ENCODE measurements around the gene TRIO. TPM values are rescaled to one million over a fixed set of nuclear protein-coding genes. Genes with fewer than 3 reads are reported as not detected.

Gene TRIO
- total and polyA plus RNA-seq, 4 experiments from 2014 or later, result 0.09 to 11.5 (median 9.7) TPM; not detected in 1

- DNase-seq, result no peak
- ChIA-PET CTCF (ENCODE audit: partially characterized antibody) (interaction anchor here (3.2 kb wide), 1 partner anchor 275 kb away, joined by 11 read pairs; no protein-coding TSS in a partner anchor), POLR2A (ENCODE audit: partially characterized antibody) (no interaction called here)
- Histone ChIP-seq H3K9me3 (ENCODE audit: control insufficient read depth in 1 of 2, low read length in 2 of 2) (no peaks in the 10 kb centered on the region), H3K27me3 (ENCODE audit: insufficient read depth, low read length) (no peaks in the 10 kb centered on the region), H3K4me1 (ENCODE audit: insufficient read depth, low read length) (no peaks in the 10 kb centered on the region), H3K27ac (ENCODE audit: low read depth, low read length) (no peak overlapping the region), H3K36me3 (ENCODE audit: insufficient read depth, low read length) (no peaks in the 10 kb centered on the region), H3K4me3 (ENCODE audit: low read length in 2 of 2) (no peak overlapping the region)
- Mint-ChIP-seq H3K9me3 (no peaks in the 10 kb centered on the region), H3K36me3 (no peaks in the 10 kb centered on the region), H3K27ac (no peak overlapping the region), H3K27me3 (no peaks in the 10 kb centered on the region), H3K4me3 (no peak overlapping the region), H3K4me1 (no peaks in the 10 kb centered on the region)
- intact Hi-C loops (cut with micrococcal nuclease), result no loop called here
Measured at GRCh38 chr5:14373685-14374084, 230.5 kb downstream of the TRIO start.

DNA sequence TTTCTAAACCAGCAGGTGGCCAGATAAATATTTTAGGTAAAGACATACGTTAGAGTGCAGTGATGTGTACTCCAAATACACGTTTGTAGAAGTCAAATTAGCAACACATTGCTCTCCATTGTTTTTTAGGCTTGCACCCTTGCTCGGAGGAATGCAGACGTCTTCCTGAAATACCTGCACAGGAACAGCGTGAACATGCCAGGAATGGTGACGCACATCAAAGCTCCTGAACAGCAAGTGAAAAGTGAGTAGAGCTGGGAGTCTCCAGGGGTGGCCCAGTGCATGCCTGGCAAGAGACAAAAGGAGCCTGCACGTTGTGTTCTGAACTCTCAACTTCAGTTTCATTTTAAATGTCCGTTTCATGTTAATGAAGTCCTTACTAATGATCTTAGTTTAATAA is 231.0 kb downstream of the TRIO start:
- Histone ChIP-seq H3K4me1 (ENCODE audit: insufficient read depth, low read length) (no peaks in the 10 kb centered on the region), H3K27me3 (ENCODE audit: insufficient read depth, low read length) (no peaks in the 10 kb centered on the region), H3K36me3 (ENCODE audit: insufficient read depth, low read length) (no peaks in the 10 kb centered on the region), H3K4me3 (ENCODE audit: low read length in 2 of 2) (no peak overlapping the region), H3K9me3 (ENCODE audit: control insufficient read depth in 1 of 2, low read length in 2 of 2) (no peaks in the 10 kb centered on the region), H3K27ac (ENCODE audit: low read depth, low read length) (no peak overlapping the region)
- ChIA-PET CTCF (ENCODE audit: partially characterized antibody) (interaction anchor here (0.6 to 3.2 kb wide), 2 partner anchors 12 to 274 kb away, joined by 3 to 11 read pairs; no protein-coding TSS in a partner anchor), POLR2A (ENCODE audit: partially characterized antibody) (no interaction called here)
- H3K27ac Mint-ChIP-seq, result no peak overlapping the region
- H3K4me1 Mint-ChIP-seq, result no peaks in the 10 kb centered on the region
- no peak for DNase-seq
- no peaks in the 10 kb centered on the region for H3K27me3 Mint-ChIP-seq
- H3K36me3 Mint-ChIP-seq, result no peaks in the 10 kb centered on the region
- no peak overlapping the region for H3K4me3 Mint-ChIP-seq
- no peaks in the 10 kb centered on the region for H3K9me3 Mint-ChIP-seq
- intact Hi-C loops (cut with micrococcal nuclease), result no loop called here

GRCh38 chr5:14376789-14377188 is 233.6 kb downstream of the TRIO start:
- Mint-ChIP-seq H3K4me3 (no peak overlapping the region), H3K27me3 (peaks cover 3 to 7% of the 10 kb centered on the region in 2 donors), H3K9me3 (no peaks in the 10 kb centered on the region), H3K36me3 (no peaks in the 10 kb centered on the region), H3K27ac (no peak overlapping the region), H3K4me1 (no peaks in the 10 kb centered on the region)
- no peaks in the 10 kb centered on the region for H3K4me1 ChIP-seq (ENCODE audit: insufficient read depth, low read length)
- ChIA-PET CTCF (ENCODE audit: partially characterized antibody) (no interaction called here), POLR2A (ENCODE audit: partially characterized antibody) (no interaction called here)
- H3K9me3 ChIP-seq (ENCODE audit: control insufficient read depth in 1 of 2, low read length in 2 of 2), result no peaks in the 10 kb centered on the region
- intact Hi-C loops (cut with micrococcal nuclease), result no loop called here
- no peak for DNase-seq
- H3K27ac ChIP-seq (ENCODE audit: low read depth, low read length), result no peak overlapping the region
- H3K4me3 ChIP-seq (ENCODE audit: low read length in 2 of 2), result no peak overlapping the region
- H3K36me3 ChIP-seq (ENCODE audit: insufficient read depth, low read length), result no peaks in the 10 kb centered on the region
- H3K27me3 ChIP-seq (ENCODE audit: insufficient read depth, low read length), result no peaks in the 10 kb centered on the region

DNA sequence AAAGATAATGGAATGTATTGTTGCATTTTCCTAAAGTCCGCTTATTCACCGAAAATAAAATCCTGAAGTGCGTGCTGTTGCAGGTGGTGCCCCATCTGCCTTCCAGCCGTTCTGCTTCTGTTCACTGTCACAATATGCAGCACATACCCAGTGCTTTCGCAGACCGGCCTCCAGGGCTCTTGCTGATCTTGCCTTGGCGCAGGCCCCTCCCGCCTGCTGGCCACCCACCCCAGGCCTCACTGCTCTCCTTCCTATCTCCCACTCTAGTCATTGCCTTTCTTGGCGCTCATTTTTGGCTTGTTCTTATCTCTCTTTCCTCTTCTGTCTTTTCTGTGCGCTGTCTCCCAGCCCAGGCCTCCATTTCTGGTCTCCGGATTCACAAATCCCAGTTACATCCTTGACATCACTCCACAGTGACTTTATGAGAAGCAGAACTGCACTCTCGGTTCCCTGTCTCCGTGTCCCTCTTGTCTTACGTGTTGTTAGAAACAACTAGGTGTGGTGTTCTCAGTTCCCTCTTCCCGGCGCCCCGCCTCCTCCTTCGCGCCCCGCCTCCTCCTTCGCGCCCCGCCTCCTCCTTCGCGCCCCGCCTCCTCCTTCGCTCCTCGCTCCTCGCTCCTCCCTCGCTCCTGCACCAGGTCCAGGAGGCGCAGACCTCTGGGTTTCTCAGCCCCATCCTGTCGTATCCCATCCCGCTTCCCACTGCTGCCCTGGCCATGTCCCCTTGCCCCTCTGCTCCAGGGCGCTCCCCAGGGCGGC is 236.8 kb downstream of the TRIO start:
- no peaks in the 10 kb centered on the region for H3K9me3 ChIP-seq (ENCODE audit: control insufficient read depth in 1 of 2, low read length in 2 of 2)
- no peak overlapping the region for H3K27ac ChIP-seq (ENCODE audit: low read depth, low read length)
- Mint-ChIP-seq H3K36me3 (no peaks in the 10 kb centered on the region), H3K27me3 (peaks cover 3 to 14% of the 10 kb centered on the region in 2 donors), H3K4me3 (no peak overlapping the region), H3K27ac (no peak overlapping the region), H3K9me3 (no peaks in the 10 kb centered on the region), H3K4me1 (no peaks in the 10 kb centered on the region)
- no peaks in the 10 kb centered on the region for H3K27me3 ChIP-seq (ENCODE audit: insufficient read depth, low read length)
- no peaks in the 10 kb centered on the region for H3K4me1 ChIP-seq (ENCODE audit: insufficient read depth, low read length)
- DNase-seq, result no peak
- intact Hi-C loops (cut with micrococcal nuclease), result no loop called here
- H3K36me3 ChIP-seq (ENCODE audit: insufficient read depth, low read length), result no peaks in the 10 kb centered on the region
- H3K4me3 ChIP-seq (ENCODE audit: low read length in 2 of 2), result no peak overlapping the region
- CTCF ChIA-PET (ENCODE audit: partially characterized antibody), result no interaction called here
- POLR2A ChIA-PET (ENCODE audit: partially characterized antibody), result no interaction called here

DNA sequence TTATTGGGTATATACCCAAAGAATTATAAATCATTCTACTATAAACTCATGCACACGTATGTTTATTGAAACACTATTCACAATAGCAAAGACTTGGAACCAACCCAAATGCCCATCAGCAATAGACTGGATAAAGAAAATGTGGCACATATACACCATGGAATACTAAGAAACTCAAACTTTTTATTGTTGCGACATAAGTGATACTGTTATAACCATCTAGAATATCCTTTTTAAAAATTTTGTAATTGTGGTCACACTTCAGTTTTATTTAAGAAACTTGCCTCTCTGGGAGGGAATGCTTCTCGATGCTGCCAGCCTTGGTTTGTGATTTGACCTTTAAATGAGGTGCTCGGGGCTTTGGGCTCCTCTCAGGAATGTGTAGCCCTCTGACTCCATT is 237.6 kb downstream of the TRIO start:
- H3K9me3 Mint-ChIP-seq, result no peaks in the 10 kb centered on the region
- intact Hi-C loops (cut with micrococcal nuclease), result no loop called here
- DNase-seq, result no peak
- Histone ChIP-seq H3K9me3 (ENCODE audit: control insufficient read depth in 1 of 2, low read length in 2 of 2) (no peaks in the 10 kb centered on the region), H3K4me3 (ENCODE audit: low read length in 2 of 2) (no peak overlapping the region), H3K4me1 (ENCODE audit: insufficient read depth, low read length) (no peaks in the 10 kb centered on the region), H3K36me3 (ENCODE audit: insufficient read depth, low read length) (no peaks in the 10 kb centered on the region), H3K27ac (ENCODE audit: low read depth, low read length) (no peak overlapping the region), H3K27me3 (ENCODE audit: insufficient read depth, low read length) (no peaks in the 10 kb centered on the region)
- H3K4me3 Mint-ChIP-seq, result no peak overlapping the region
- H3K36me3 Mint-ChIP-seq, result no peaks in the 10 kb centered on the region
- ChIA-PET CTCF (ENCODE audit: partially characterized antibody) (no interaction called here), POLR2A (ENCODE audit: partially characterized antibody) (no interaction called here)
- H3K27ac Mint-ChIP-seq, result no peak overlapping the region
- H3K27me3 Mint-ChIP-seq, result peaks cover 3 to 14% of the 10 kb centered on the region in 2 donors
- H3K4me1 Mint-ChIP-seq, result no peaks in the 10 kb centered on the region

GRCh38 chr5:14382640-14383039 is 239.5 kb downstream of the TRIO start:
- Mint-ChIP-seq H3K27me3 (peaks cover 3 to 14% of the 10 kb centered on the region in 2 donors), H3K27ac (no peak overlapping the region), H3K4me3 (no peak overlapping the region), H3K9me3 (no peaks in the 10 kb centered on the region), H3K36me3 (no peaks in the 10 kb centered on the region), H3K4me1 (no peaks in the 10 kb centered on the region)
- ChIA-PET POLR2A (ENCODE audit: partially characterized antibody) (no interaction called here), CTCF (ENCODE audit: partially characterized antibody) (interaction anchor here (1.2 to 1.5 kb wide), 2 partner anchors 12 to 266 kb away, joined by 4 to 5 read pairs; no protein-coding TSS in a partner anchor)
- H3K9me3 ChIP-seq (ENCODE audit: control insufficient read depth in 1 of 2, low read length in 2 of 2), result no peaks in the 10 kb centered on the region
- intact Hi-C loops (cut with micrococcal nuclease), result no loop called here
- no peaks in the 10 kb centered on the region for H3K4me1 ChIP-seq (ENCODE audit: insufficient read depth, low read length)
- no peak overlapping the region for H3K4me3 ChIP-seq (ENCODE audit: low read length in 2 of 2)
- H3K36me3 ChIP-seq (ENCODE audit: insufficient read depth, low read length), result no peaks in the 10 kb centered on the region
- no peaks in the 10 kb centered on the region for H3K27me3 ChIP-seq (ENCODE audit: insufficient read depth, low read length)
- no peak for DNase-seq
- no peak overlapping the region for H3K27ac ChIP-seq (ENCODE audit: low read depth, low read length)

- ChIA-PET POLR2A (ENCODE audit: partially characterized antibody) (no interaction called here), CTCF (ENCODE audit: partially characterized antibody) (interaction anchor here (0.6 kb wide), 1 partner anchor 132 kb away, joined by 3 read pairs; no protein-coding TSS in a partner anchor)
- no peak overlapping the region for H3K27ac Mint-ChIP-seq
Measured at GRCh38 chr5:14383923-14384322, 240.8 kb downstream of the TRIO start.

More at GRCh38 chr5:14383923-14384322, 240.8 kb downstream of the TRIO start:
- no peaks in the 10 kb centered on the region for H3K36me3 Mint-ChIP-seq
- no peak for DNase-seq
- H3K4me3 Mint-ChIP-seq, result no peak overlapping the region
- Histone ChIP-seq H3K9me3 (ENCODE audit: control insufficient read depth in 1 of 2, low read length in 2 of 2) (no peaks in the 10 kb centered on the region), H3K36me3 (ENCODE audit: insufficient read depth, low read length) (no peaks in the 10 kb centered on the region), H3K27me3 (ENCODE audit: insufficient read depth, low read length) (no peaks in the 10 kb centered on the region), H3K4me1 (ENCODE audit: insufficient read depth, low read length) (no peaks in the 10 kb centered on the region), H3K4me3 (ENCODE audit: low read length in 2 of 2) (no peak overlapping the region), H3K27ac (ENCODE audit: low read depth, low read length) (no peak overlapping the region)
- no peaks in the 10 kb centered on the region for H3K4me1 Mint-ChIP-seq
- peaks cover 3 to 14% of the 10 kb centered on the region in 2 donors for H3K27me3 Mint-ChIP-seq
- H3K9me3 Mint-ChIP-seq, result no peaks in the 10 kb centered on the region
- intact Hi-C loops (cut with micrococcal nuclease), result no loop called here

Data from CD4-positive, alpha-beta memory T cell (primary cell).